Measurements from ENCODE around the gene LUC7L.
A peak's percentile ranks its signal among the peaks of the same experiment; 100 is the strongest.
"Not testable (repeated sequence)": the region's sequence is repeated elsewhere in the genome, so short reads cannot be mapped to it uniquely, and the experiment has no call there.

Gene LUC7L

DNA sequence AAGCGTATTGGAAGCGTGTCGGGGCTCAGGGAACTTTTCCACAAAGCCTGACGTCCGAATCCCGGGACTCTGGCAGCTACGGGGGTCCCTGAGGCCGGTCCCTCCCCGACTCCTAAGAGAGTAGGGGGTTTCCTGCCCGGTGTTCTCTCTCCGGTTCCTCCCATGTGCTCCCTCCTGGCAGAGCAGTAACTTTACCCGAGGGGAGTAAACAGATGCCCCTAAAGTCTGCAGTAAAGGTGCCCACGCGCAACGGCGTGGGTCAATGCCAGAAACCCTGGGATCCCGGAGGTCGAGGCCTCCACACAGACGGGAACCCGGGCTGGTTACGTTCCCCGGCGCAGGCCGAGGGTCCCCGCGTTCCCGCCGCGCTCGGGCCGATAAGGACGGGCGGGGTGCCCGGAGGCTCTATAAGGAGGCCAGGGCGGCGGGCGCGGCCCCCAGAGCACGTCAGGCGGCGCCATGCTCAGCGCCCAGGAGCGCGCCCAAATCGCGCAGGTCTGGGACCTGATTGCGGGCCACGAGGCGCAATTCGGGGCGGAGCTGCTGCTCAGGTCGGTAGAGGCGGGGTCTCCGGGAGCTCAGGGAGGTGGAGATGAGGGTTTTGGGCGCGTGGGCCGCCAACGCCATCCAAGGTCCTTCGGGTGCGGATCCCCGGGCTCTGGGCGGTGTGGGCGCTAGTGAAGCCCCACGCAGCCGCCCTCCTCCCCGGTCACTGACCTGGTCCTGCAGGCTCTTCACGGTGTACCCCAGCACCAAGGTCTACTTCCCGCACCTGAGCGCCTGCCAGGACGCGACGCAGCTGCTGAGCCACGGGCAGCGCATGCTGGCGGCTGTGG is 63.5 kb downstream of the LUC7L start, which contains the start of gene HBM:
HBM (plus strand) TSS at position 440 of the 836 bp plus-strand sequence; CDS start at position 460, 20 bp downstream.
- peak within 1 kb of the TSS; percentile 18 for H3K4me3 ChIP-seq (ENCODE audit: low read length)
- TF ChIP-seq CTCF (conservative IDR thresholded peaks at IDR 0.05; ENCODE audit: low read depth, low read length): no peak
- no peak for DNase-seq (ENCODE audit: low read depth)

GRCh38 chr16:164827-165538 is 64.3 kb downstream of the LUC7L start:
- TF ChIP-seq CTCF (conservative IDR thresholded peaks at IDR 0.05; ENCODE audit: low read depth, low read length): no peak
- H3K4me3 ChIP-seq (ENCODE audit: low read length): peak overlapping the region; percentile 18
- DNase-seq (ENCODE audit: low read depth): no peak

- H3K4me3 ChIP-seq (ENCODE audit: low read length); DNase-seq (ENCODE audit: low read depth): not testable (repeated sequence)
These were observed 65.0 kb downstream of the LUC7L start for GRCh38 chr16:164134-164823.

GRCh38 chr16:163696-164095 is 65.6 kb downstream of the LUC7L start:
- not testable (repeated sequence) for H3K4me3 ChIP-seq (ENCODE audit: low read length); DNase-seq (ENCODE audit: low read depth)

- DNase-seq (ENCODE audit: low read depth); H3K4me3 ChIP-seq (ENCODE audit: low read length): not testable (repeated sequence)
These were observed 66.1 kb downstream of the LUC7L start for GRCh38 chr16:163139-163538.

DNA sequence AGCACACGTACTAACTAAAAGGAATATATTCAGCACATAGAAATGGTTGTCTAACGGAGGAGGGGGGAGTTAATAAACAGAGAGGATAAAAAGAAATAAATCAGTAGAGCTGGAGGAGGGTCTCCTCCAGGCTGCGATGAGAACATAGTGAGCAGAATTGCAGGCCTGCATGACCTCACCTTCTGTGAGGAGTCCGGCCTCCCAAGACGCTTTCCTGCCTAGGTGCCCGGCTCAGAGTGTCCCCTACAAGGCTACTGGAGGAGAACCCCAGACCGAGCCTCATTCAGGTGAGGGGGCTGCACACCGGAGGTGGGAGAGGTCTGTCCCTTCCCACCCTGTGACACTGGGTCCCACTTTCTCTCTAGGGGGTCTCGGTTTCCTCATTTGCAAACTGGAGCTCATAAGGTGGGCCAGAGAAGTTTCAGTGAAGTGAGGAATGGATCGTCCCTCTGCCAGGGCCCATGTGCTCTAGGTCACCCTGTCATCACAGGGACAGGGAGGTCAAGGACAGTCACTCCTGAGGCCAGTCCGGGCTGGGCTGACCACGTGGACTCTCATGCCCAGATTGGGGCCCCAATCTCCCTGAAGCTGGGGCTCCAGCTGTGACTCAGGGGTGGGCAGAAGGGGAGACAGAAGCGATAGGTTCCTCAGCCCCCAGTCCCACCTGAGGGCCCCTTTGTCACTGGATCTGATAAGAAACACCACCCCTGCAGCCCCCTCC is 66.8 kb downstream of the LUC7L start:
- no peak overlapping the region for H3K4me3 ChIP-seq (ENCODE audit: low read length)
- TF ChIP-seq CTCF (conservative IDR thresholded peaks at IDR 0.05; ENCODE audit: low read depth, low read length): no peak
- no peak for DNase-seq (ENCODE audit: low read depth)

DNA sequence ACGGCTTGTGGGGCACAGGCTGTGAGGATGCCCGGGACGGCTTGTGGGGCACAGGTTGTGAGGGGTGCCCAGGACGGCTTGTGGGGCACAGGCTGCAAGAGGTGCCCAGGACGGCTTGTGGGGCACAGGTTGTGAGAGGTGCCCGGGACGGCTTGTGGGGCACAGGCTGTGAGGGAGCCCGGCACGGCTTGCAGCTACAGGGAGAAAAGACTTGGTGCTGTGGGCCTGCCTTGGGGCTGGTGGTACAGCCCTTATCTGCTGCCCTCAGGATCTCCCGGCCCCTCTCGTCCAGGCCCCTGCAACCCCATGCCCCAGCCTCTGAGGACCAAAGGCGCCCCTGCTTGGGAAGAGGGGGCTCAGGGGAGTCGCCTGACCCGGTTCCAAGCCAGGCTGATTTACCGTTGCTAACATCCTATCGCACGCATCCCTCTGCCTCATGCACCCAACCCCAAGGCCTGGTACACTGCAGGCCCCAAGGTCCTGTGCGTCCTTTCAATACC is 68.5 kb downstream of the LUC7L start:
- DNase-seq (ENCODE audit: low read depth): no peak
- no peak for TF ChIP-seq CTCF (conservative IDR thresholded peaks at IDR 0.05; ENCODE audit: low read depth, low read length)
- H3K4me3 ChIP-seq (ENCODE audit: low read length): no peak overlapping the region

GRCh38 chr16:160242-160641 is 69.0 kb downstream of the LUC7L start:
- DNase-seq (ENCODE audit: low read depth); H3K4me3 ChIP-seq (ENCODE audit: low read length): not testable (repeated sequence)

All from retinal pigment epithelial cell (primary cell).